H9 (cell line): ENCODE measurements around the gene PEX5L. TPM values are rescaled to one million over a fixed set of nuclear protein-coding genes. Genes with fewer than 3 reads are reported as not detected.

Source experiments
- DNase-seq: peaks from one replicate; pipeline ENCODE4 v3.0.0-alpha.2; 2017
- H2AFZ ChIP-seq: one replicate; pipeline ENCODE4 v1.6.1; 2013; ENCODE audit warnings: mild to moderate bottlenecking, low read length, control low read depth, moderate library complexity
- H2AK5ac ChIP-seq: 2 replicates; pipeline ENCODE4 v1.6.1; 2013; ENCODE audit warnings: low read length, control low read depth, mixed read lengths; ENCODE audit not compliant: insufficient read length
- H2BK120ac ChIP-seq: one replicate; pipeline ENCODE4 v1.6.1; 2013; ENCODE audit warnings: low read depth, mild to moderate bottlenecking, low read length, control low read depth, inconsistent platforms; ENCODE audit not compliant: poor library complexity, severe bottlenecking
- H2BK12ac ChIP-seq: 2 replicates; pipeline ENCODE4 v1.6.1; 2013; ENCODE audit warnings: low read length, control low read depth, mixed read lengths, low read depth; ENCODE audit not compliant: insufficient read length
- H2BK15ac ChIP-seq: 2 replicates; pipeline ENCODE4 v1.6.1; 2013; ENCODE audit warnings: low read depth, low read length, control low read depth
- H2BK20ac ChIP-seq: one replicate; pipeline ENCODE4 v1.6.1; 2013; ENCODE audit warnings: low read depth, mild to moderate bottlenecking, low read length, control low read depth, inconsistent platforms; ENCODE audit not compliant: poor library complexity, severe bottlenecking
- H2BK5ac ChIP-seq: 2 replicates; pipeline ENCODE4 v1.6.1; 2013; ENCODE audit warnings: low read length, control low read depth, mixed read lengths; ENCODE audit not compliant: insufficient read length
- H3K14ac ChIP-seq: 2 replicates; pipeline ENCODE4 v1.6.1; 2013; ENCODE audit warnings: low read length, control low read depth; ENCODE audit not compliant: insufficient read depth
- H3K18ac ChIP-seq: 2 replicates; pipeline ENCODE4 v1.6.1; 2013; ENCODE audit warnings: low read depth, mild to moderate bottlenecking, mixed read lengths, low read length, control low read depth; ENCODE audit not compliant: insufficient read length
- H3K23ac ChIP-seq: 2 replicates; pipeline ENCODE4 v1.6.1; 2013; ENCODE audit warnings: low read length, control low read depth, mixed read lengths, low read depth; ENCODE audit not compliant: insufficient read length
- H3K23me2 ChIP-seq: 2 replicates; pipeline ENCODE4 v1.6.1; 2013; ENCODE audit warnings: low read depth, mild to moderate bottlenecking, mixed read lengths, low read length, control low read depth; ENCODE audit not compliant: insufficient read length, poor library complexity, severe bottlenecking
- H3K27ac ChIP-seq: 2 replicates; pipeline ENCODE4 v1.5.1; 2013; ENCODE audit warnings: low read length, control low read depth, mixed read lengths, low read depth; ENCODE audit not compliant: insufficient read length
- H3K27me3 ChIP-seq: 2 replicates; pipeline ENCODE4 v1.6.1; 2013; ENCODE audit warnings: low read length, control low read depth, inconsistent platforms; ENCODE audit not compliant: insufficient read depth
- H3K4ac ChIP-seq: 2 replicates; pipeline ENCODE4 v1.6.1; 2013; ENCODE audit warnings: low read depth, mild to moderate bottlenecking, control low read depth, inconsistent platforms, low read length, moderate library complexity
- H3K4me1 ChIP-seq: 2 replicates; pipeline ENCODE4 v1.6.1; 2013; ENCODE audit warnings: low read length, control low read depth, inconsistent platforms; ENCODE audit not compliant: insufficient read depth
- H3K4me2 ChIP-seq: 2 replicates; pipeline ENCODE4 v1.6.1; 2013; ENCODE audit warnings: low read length, control low read depth, mixed read lengths; ENCODE audit not compliant: insufficient read length, insufficient read depth
- H3K56ac ChIP-seq: 2 replicates; pipeline ENCODE4 v1.6.1; 2013; ENCODE audit warnings: low read depth, mild to moderate bottlenecking, mixed read lengths, low read length, control low read depth; ENCODE audit not compliant: insufficient read length
- H3K79me1 ChIP-seq: 2 replicates; pipeline ENCODE4 v1.6.1; 2013; ENCODE audit warnings: low read depth, mild to moderate bottlenecking, moderate library complexity, low read length, control low read depth, inconsistent platforms; ENCODE audit not compliant: insufficient read depth, poor library complexity, severe bottlenecking
- H3K79me2 ChIP-seq: 2 replicates; pipeline ENCODE4 v1.6.1; 2013; ENCODE audit warnings: low read length, control low read depth, inconsistent platforms; ENCODE audit not compliant: insufficient read depth
- H3K9ac ChIP-seq: 2 replicates; pipeline ENCODE4 v1.6.1; 2013; ENCODE audit warnings: low read length, control low read depth, mixed read lengths; ENCODE audit not compliant: insufficient read length; ENCODE audit errors: extremely low read depth
- H3K9me3 ChIP-seq: one replicate; pipeline ENCODE4 v1.6.1; 2013; ENCODE audit warnings: low read depth, low read length, inconsistent platforms; ENCODE audit not compliant: control insufficient read depth
- H3T11ph ChIP-seq: one replicate; pipeline ENCODE4 v1.6.1; 2013; ENCODE audit warnings: mild to moderate bottlenecking, low read length, control low read depth, inconsistent platforms
- H4K20me1 ChIP-seq: one replicate; pipeline ENCODE4 v1.6.1; 2013; ENCODE audit not compliant: control insufficient read depth, insufficient read length, insufficient read depth
- H4K5ac ChIP-seq: 2 replicates; pipeline ENCODE4 v1.6.1; 2013; ENCODE audit warnings: low read depth, mild to moderate bottlenecking, mixed read lengths, low read length, control low read depth; ENCODE audit not compliant: insufficient read length
- H4K8ac ChIP-seq: replicated peaks from 2 replicates; pipeline ENCODE4 v1.6.1; 2013; ENCODE audit warnings: low read length, control low read depth, mixed read lengths, low read depth; ENCODE audit not compliant: insufficient read length
- H4K91ac ChIP-seq: 2 replicates; pipeline ENCODE4 v1.6.1; 2013; ENCODE audit warnings: low read depth, mild to moderate bottlenecking, moderate library complexity, mixed read lengths, low read length, control low read depth; ENCODE audit not compliant: insufficient read length
- H3K27ac Mint-ChIP-seq, 3 experiments: 2 replicates in 2 of 3; 3 replicates in 1 of 3; pipeline ENCODE4 v1.8.0; 2020 to 2021; ENCODE audit warnings: mixed read lengths in 3 of 3, mild to moderate bottlenecking in 1 of 3, moderate library complexity in 1 of 3
- H3K27me3 Mint-ChIP-seq: 2 replicates; pipeline ENCODE4 v1.8.0; 2021; ENCODE audit warnings: low read depth, mild to moderate bottlenecking, moderate library complexity, mixed read lengths
- H3K36me3 Mint-ChIP-seq, 3 experiments: 2 replicates in 2 of 3; 3 replicates in 1 of 3; pipeline ENCODE4 v1.8.0; 2020 to 2021; ENCODE audit warnings: low read depth in 3 of 3, mixed read lengths in 3 of 3; ENCODE audit not compliant: insufficient read depth in 1 of 3
- H3K4me1 Mint-ChIP-seq, 2 experiments: 2 replicates each; pipeline ENCODE4 v1.8.0; 2020; ENCODE audit warnings: mixed read lengths in 2 of 2
- H3K4me3 Mint-ChIP-seq, 2 experiments: 2 replicates in 1 of 2; 3 replicates in 1 of 2; pipeline ENCODE4 v1.8.0; 2020 to 2021; ENCODE audit warnings: mild to moderate bottlenecking in 2 of 2, mixed read lengths in 2 of 2, moderate library complexity in 1 of 2
- H3K9me3 Mint-ChIP-seq, 2 experiments: 2 replicates in 1 of 2; 3 replicates in 1 of 2; pipeline ENCODE4 v1.8.0; 2020; ENCODE audit warnings: mild to moderate bottlenecking in 2 of 2, mixed read lengths in 2 of 2, moderate library complexity in 1 of 2
- CTCF ChIP-seq: fragments of 200-600 bp; sonication (generic); conservative IDR thresholded peaks from 3 replicates; pipeline ENCODE4 v1.8.0; 2021; ENCODE audit warnings: antibody characterized with exemption, mild to moderate bottlenecking
- WGBS: extraction: QIAGEN DNeasy Blood & Tissue Kit; methylation state at CpG from one replicate; pipeline ENCODE4 v1.1.7; 2013; ENCODE audit warnings: missing lambda C conversion rate, low lambda C conversion rate, mixed read lengths; ENCODE audit not compliant: insufficient read length; ENCODE audit errors: extremely low coverage; 5-methylcytosine and 5-hydroxymethylcytosine counted together
- total RNA-seq: library from RNA; stranded (reverse); gene quantifications from 2 replicates; pipeline ENCODE4 v1.2.1, GENCODE V29; 2021

Gene PEX5L
- total RNA-seq, 1 experiment from 2014 or later, result 0.85 TPM

GRCh38 chr3:180063783-180064182 lies 27.0 kb upstream of the PEX5L start:
- H3K18ac ChIP-seq, result no peak overlapping the region
- no peaks in the 10 kb centered on the region for H3K79me1 ChIP-seq
- H2BK15ac ChIP-seq, result no peak overlapping the region
- no peaks in the 10 kb centered on the region for H3K27me3 Mint-ChIP-seq
- TF ChIP-seq CTCF, result no peak
- H3K14ac ChIP-seq, result no peak overlapping the region
- no peak overlapping the region for H4K91ac ChIP-seq
- no peaks in the 10 kb centered on the region for H3K9me3 ChIP-seq
- peaks cover 0 to 4% of the 10 kb centered on the region in 2 experiments; a peak in 2 of 4 replicates for H3K4me1 Mint-ChIP-seq
- H3K79me2 ChIP-seq, result no peaks in the 10 kb centered on the region
- no peaks in the 10 kb centered on the region for H4K20me1 ChIP-seq
- H2BK5ac ChIP-seq, result no peak overlapping the region
- H3T11ph ChIP-seq, result no peak overlapping the region
- H3K27me3 ChIP-seq, result no peaks in the 10 kb centered on the region
- H3K9me3 Mint-ChIP-seq, result no peaks in the 10 kb centered on the region
- H3K36me3 Mint-ChIP-seq, result no peaks in the 10 kb centered on the region
- DNase-seq, result no peak
- H3K4me2 ChIP-seq, result no peak overlapping the region
- H3K56ac ChIP-seq, result no peak overlapping the region
- H3K27ac Mint-ChIP-seq, result no peak overlapping the region
- H3K4me1 ChIP-seq, result no peaks in the 10 kb centered on the region
- no peak overlapping the region for H2BK20ac ChIP-seq
- no peak overlapping the region for H4K8ac ChIP-seq
- H2AK5ac ChIP-seq, result no peak overlapping the region
- H3K23ac ChIP-seq, result no peak overlapping the region
- H2AFZ ChIP-seq, result no peak overlapping the region
- H3K4me3 Mint-ChIP-seq, result no peak overlapping the region
- H3K4ac ChIP-seq, result no peak overlapping the region
- H3K9ac ChIP-seq, result no peak overlapping the region
- WGBS, result no CpG with 5 or more reads among the region's 1 CpG
- H2BK120ac ChIP-seq, result no peak overlapping the region
- H4K5ac ChIP-seq, result no peak overlapping the region
- no peak overlapping the region for H3K27ac ChIP-seq
- H3K23me2 ChIP-seq, result no peaks in the 10 kb centered on the region
- H2BK12ac ChIP-seq, result no peak overlapping the region
